Measurements from ENCODE around the gene XYLB.
"Not testable (repeated sequence)": the region's sequence is repeated elsewhere in the genome, so short reads cannot be mapped to it uniquely, and the experiment has no call there.

The XYLB gene

DNA sequence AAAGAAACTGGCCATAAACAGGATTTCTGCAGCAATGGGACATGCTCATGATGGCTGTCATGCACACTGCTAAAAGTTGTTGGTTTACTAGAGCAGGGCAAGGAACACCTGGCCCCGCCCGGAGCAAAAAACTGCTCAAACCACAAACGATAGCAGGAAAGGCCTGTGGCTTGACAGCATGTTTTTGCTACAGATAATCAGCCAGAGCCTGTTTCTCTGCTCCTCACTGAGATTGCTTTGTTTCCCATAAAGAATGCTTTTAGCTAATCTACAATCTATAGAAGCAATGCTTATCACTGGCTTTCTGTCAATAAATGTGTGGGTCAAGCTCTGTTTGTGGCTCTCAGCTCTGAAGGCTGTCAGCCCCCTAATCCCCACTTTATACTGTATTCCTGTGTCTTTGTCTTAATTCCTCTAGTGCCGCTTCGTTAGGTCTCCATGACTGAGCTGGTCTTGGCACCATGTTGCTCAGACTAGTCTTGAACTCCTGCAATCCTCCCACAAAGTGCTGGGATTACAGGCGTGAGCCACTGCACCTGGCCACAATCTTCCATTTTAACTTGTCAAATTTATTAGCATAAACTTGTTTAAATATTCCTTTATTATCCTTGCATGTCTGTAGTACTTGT lies 80.3 kb downstream of the XYLB start:
- H3K14ac ChIP-seq (ENCODE audit: low read length in 2 of 2); H3K23ac ChIP-seq (ENCODE audit: low read length in 2 of 2); H2BK15ac ChIP-seq (ENCODE audit: low read depth, poor library complexity, severe bottlenecking); H3K4me1 ChIP-seq (ENCODE audit: control insufficient read depth, insufficient read depth, low read depth, low read length); H3K27me3 ChIP-seq (ENCODE audit: control insufficient read depth in 1 of 2, insufficient read depth in 1 of 2, low read length in 2 of 2); H3K9me3 ChIP-seq (ENCODE audit: control insufficient read depth, low read length); H3K18ac ChIP-seq (ENCODE audit: low read depth in 1 of 2, low read length in 2 of 2); H4K8ac ChIP-seq (ENCODE audit: low read length); H3K36me3 ChIP-seq (ENCODE audit: control insufficient read depth in 1 of 2, insufficient read depth in 2 of 2, low read depth in 1 of 2, low read length in 2 of 2); DNase-seq; H2BK12ac ChIP-seq (ENCODE audit: low read length in 2 of 2); H3K27ac ChIP-seq (ENCODE audit: low read length, poor library complexity, severe bottlenecking); H3K4ac ChIP-seq (ENCODE audit: low read depth in 1 of 2, low read length in 2 of 2); H3K4me3 ChIP-seq (ENCODE audit: insufficient read depth in 1 of 2, low read depth in 1 of 2, low read length in 2 of 2); H2AK5ac ChIP-seq (ENCODE audit: low read length, severe bottlenecking); H3K9ac ChIP-seq (ENCODE audit: low read length); H2AFZ ChIP-seq (ENCODE audit: low read depth, low read length); H2BK5ac ChIP-seq (ENCODE audit: low read depth, low read length, poor library complexity, severe bottlenecking); H4K91ac ChIP-seq (ENCODE audit: low read length); H3K79me1 ChIP-seq (replicated peaks; ENCODE audit: low read length, poor library complexity, severe bottlenecking); H2BK120ac ChIP-seq (ENCODE audit: low read depth, low read length); H3K4me2 ChIP-seq (ENCODE audit: low read length, poor library complexity, severe bottlenecking): not testable (repeated sequence)
- 82% methylated on average over 5 of the region's 6 CpGs for WGBS

DNA sequence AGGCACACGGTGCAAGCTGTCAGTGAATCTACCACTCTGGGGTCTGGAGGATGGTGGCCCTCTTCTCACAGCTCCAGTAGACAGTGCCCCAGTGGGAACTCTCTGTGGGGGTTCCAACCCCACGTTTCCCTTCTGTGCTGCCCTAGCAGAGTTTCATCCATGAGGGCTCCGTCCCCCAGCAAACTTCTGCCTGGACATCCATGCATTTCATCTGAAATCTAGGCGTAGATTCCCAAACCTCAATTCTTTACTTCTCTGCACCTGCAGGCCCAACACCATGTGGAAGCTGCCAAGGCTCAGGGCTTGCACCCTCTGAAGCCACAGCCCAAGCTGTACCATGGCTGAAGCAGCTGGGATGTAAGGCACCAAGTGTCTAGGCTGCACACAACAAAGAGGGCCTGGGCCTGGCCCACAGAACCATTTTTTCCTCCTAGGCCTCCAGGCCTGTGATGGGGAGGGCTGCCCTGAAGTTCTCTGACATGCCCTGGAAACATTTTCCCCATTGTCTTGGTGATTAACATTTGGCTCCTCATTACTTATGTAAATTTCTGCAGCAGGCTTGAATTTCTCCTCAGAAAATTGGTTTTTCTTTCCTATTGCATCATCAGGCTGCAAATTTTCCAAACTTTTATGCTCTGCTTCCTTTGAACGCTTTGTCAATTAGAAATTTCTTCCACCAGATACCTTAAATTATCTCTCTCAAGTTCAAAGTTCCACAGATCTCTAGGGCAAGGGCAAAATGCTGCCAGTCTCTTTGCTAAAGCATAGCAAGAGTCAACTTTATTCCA lies 86.5 kb downstream of the XYLB start:
- H2BK120ac ChIP-seq (ENCODE audit: low read depth, low read length); H2BK5ac ChIP-seq (ENCODE audit: low read depth, low read length, poor library complexity, severe bottlenecking); H3K23ac ChIP-seq (ENCODE audit: low read length in 2 of 2); H3K79me1 ChIP-seq (replicated peaks; ENCODE audit: low read length, poor library complexity, severe bottlenecking); H3K9ac ChIP-seq (ENCODE audit: low read length); DNase-seq; H3K4me3 ChIP-seq (ENCODE audit: insufficient read depth in 1 of 2, low read depth in 1 of 2, low read length in 2 of 2); H3K36me3 ChIP-seq (ENCODE audit: control insufficient read depth in 1 of 2, insufficient read depth in 2 of 2, low read depth in 1 of 2, low read length in 2 of 2); H2BK15ac ChIP-seq (ENCODE audit: low read depth, poor library complexity, severe bottlenecking); H2AFZ ChIP-seq (ENCODE audit: low read depth, low read length); H2AK5ac ChIP-seq (ENCODE audit: low read length, severe bottlenecking); H3K27ac ChIP-seq (ENCODE audit: low read length, poor library complexity, severe bottlenecking); H3K27me3 ChIP-seq (ENCODE audit: control insufficient read depth in 1 of 2, insufficient read depth in 1 of 2, low read length in 2 of 2); H3K14ac ChIP-seq (ENCODE audit: low read length in 2 of 2); H3K4ac ChIP-seq (ENCODE audit: low read depth in 1 of 2, low read length in 2 of 2); H4K8ac ChIP-seq (ENCODE audit: low read length); H3K4me2 ChIP-seq (ENCODE audit: low read length, poor library complexity, severe bottlenecking); H4K91ac ChIP-seq (ENCODE audit: low read length); H3K4me1 ChIP-seq (ENCODE audit: control insufficient read depth, insufficient read depth, low read depth, low read length); H2BK12ac ChIP-seq (ENCODE audit: low read length in 2 of 2); H3K18ac ChIP-seq (ENCODE audit: low read depth in 1 of 2, low read length in 2 of 2): not testable (repeated sequence)
- WGBS = 89% methylated on average over 5 of the region's 5 CpGs
- peaks cover 49% of the 10 kb centered on the region for H3K9me3 ChIP-seq (ENCODE audit: control insufficient read depth, low read length)

DNA sequence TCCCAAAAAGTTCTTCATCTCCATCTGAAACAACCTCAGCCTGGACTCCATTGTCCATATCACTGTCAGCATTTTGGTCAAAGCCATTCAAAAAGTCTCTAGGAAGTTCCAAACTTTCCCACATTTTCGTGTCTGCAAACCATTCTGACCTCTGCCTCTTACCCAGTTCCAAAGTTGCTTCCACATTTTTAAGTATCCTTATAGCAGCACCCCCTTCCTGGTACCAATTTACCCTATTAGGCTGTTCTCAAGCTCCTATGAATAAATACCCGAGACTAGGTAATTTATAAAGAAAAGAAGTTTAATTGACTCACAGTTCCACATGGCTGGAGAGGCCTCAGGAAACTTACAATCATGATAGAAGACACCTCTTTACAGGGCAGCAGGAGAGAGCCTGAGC lies 87.1 kb downstream of the XYLB start:
- not testable (repeated sequence) for H4K91ac ChIP-seq (ENCODE audit: low read length); H3K9ac ChIP-seq (ENCODE audit: low read length); H3K27me3 ChIP-seq (ENCODE audit: control insufficient read depth in 1 of 2, insufficient read depth in 1 of 2, low read length in 2 of 2); H4K8ac ChIP-seq (ENCODE audit: low read length); H3K4ac ChIP-seq (ENCODE audit: low read depth in 1 of 2, low read length in 2 of 2); H3K4me2 ChIP-seq (ENCODE audit: low read length, poor library complexity, severe bottlenecking); H2BK120ac ChIP-seq (ENCODE audit: low read depth, low read length); H3K27ac ChIP-seq (ENCODE audit: low read length, poor library complexity, severe bottlenecking); H2AK5ac ChIP-seq (ENCODE audit: low read length, severe bottlenecking); H3K79me1 ChIP-seq (replicated peaks; ENCODE audit: low read length, poor library complexity, severe bottlenecking); H3K14ac ChIP-seq (ENCODE audit: low read length in 2 of 2); H3K36me3 ChIP-seq (ENCODE audit: control insufficient read depth in 1 of 2, insufficient read depth in 2 of 2, low read depth in 1 of 2, low read length in 2 of 2); H2BK15ac ChIP-seq (ENCODE audit: low read depth, poor library complexity, severe bottlenecking); H2AFZ ChIP-seq (ENCODE audit: low read depth, low read length); H3K23ac ChIP-seq (ENCODE audit: low read length in 2 of 2); H2BK5ac ChIP-seq (ENCODE audit: low read depth, low read length, poor library complexity, severe bottlenecking); H3K4me3 ChIP-seq (ENCODE audit: insufficient read depth in 1 of 2, low read depth in 1 of 2, low read length in 2 of 2); H2BK12ac ChIP-seq (ENCODE audit: low read length in 2 of 2); DNase-seq; H3K4me1 ChIP-seq (ENCODE audit: control insufficient read depth, insufficient read depth, low read depth, low read length); H3K18ac ChIP-seq (ENCODE audit: low read depth in 1 of 2, low read length in 2 of 2)
- peaks cover 49% of the 10 kb centered on the region for H3K9me3 ChIP-seq (ENCODE audit: control insufficient read depth, low read length)
- 57% methylated on average over 1 of the region's 2 CpGs for WGBS

DNA sequence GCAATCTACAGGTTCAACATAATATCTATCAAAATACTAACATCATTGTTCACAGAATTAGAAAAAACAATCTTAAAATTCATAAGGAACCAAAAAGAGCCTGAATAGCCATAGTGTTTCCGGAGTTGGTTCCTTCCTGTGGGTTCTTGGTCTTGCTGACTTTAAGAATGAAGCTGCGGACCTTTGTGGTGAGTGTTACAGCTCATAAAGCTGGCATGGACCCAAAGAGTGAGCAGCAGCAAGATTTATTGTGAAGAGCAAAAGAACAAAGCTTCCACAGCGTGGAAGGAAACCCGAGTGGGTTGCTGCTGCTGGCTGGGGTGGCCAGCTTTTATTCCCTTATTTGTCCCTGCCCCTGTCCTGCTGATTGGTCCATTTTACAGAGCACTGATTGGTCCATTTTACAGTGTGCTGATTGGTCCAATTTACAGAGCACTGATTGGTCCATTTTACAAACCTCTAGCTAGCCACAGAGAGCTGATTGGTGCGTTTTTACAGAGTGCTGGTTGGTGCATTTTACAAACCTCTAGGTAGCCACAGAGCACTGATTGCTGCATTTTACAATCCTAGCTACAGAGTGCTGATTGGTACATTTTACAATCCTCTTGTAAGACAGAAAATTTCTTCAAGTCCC lies 92.0 kb downstream of the XYLB start:
- H4K8ac ChIP-seq (ENCODE audit: low read length); H2AFZ ChIP-seq (ENCODE audit: low read depth, low read length); H3K4me3 ChIP-seq (ENCODE audit: insufficient read depth in 1 of 2, low read depth in 1 of 2, low read length in 2 of 2); H3K4me1 ChIP-seq (ENCODE audit: control insufficient read depth, insufficient read depth, low read depth, low read length); H3K9ac ChIP-seq (ENCODE audit: low read length); H3K79me1 ChIP-seq (replicated peaks; ENCODE audit: low read length, poor library complexity, severe bottlenecking); H3K27ac ChIP-seq (ENCODE audit: low read length, poor library complexity, severe bottlenecking); H3K27me3 ChIP-seq (ENCODE audit: control insufficient read depth in 1 of 2, insufficient read depth in 1 of 2, low read length in 2 of 2); H2AK5ac ChIP-seq (ENCODE audit: low read length, severe bottlenecking); H3K36me3 ChIP-seq (ENCODE audit: control insufficient read depth in 1 of 2, insufficient read depth in 2 of 2, low read depth in 1 of 2, low read length in 2 of 2); H3K4ac ChIP-seq (ENCODE audit: low read depth in 1 of 2, low read length in 2 of 2); H2BK15ac ChIP-seq (ENCODE audit: low read depth, poor library complexity, severe bottlenecking); H3K14ac ChIP-seq (ENCODE audit: low read length in 2 of 2); H3K4me2 ChIP-seq (ENCODE audit: low read length, poor library complexity, severe bottlenecking); H3K23ac ChIP-seq (ENCODE audit: low read length in 2 of 2); H3K18ac ChIP-seq (ENCODE audit: low read depth in 1 of 2, low read length in 2 of 2); H2BK12ac ChIP-seq (ENCODE audit: low read length in 2 of 2); H2BK120ac ChIP-seq (ENCODE audit: low read depth, low read length); H2BK5ac ChIP-seq (ENCODE audit: low read depth, low read length, poor library complexity, severe bottlenecking); DNase-seq; H4K91ac ChIP-seq (ENCODE audit: low read length): not testable (repeated sequence)
- WGBS = 88% methylated on average over 5 of the region's 5 CpGs
- peaks cover 35% of the 10 kb centered on the region for H3K9me3 ChIP-seq (ENCODE audit: control insufficient read depth, low read length)
